ENCODE measurements around the gene MTF2. TPM values are rescaled to one million over a fixed set of nuclear protein-coding genes. Genes with fewer than 3 reads are reported as not detected.

Gene MTF2
- total and polyA plus RNA-seq, 7 experiments from 2014 or later = 35.3 to 77.9 (median 50.4) TPM

DNA sequence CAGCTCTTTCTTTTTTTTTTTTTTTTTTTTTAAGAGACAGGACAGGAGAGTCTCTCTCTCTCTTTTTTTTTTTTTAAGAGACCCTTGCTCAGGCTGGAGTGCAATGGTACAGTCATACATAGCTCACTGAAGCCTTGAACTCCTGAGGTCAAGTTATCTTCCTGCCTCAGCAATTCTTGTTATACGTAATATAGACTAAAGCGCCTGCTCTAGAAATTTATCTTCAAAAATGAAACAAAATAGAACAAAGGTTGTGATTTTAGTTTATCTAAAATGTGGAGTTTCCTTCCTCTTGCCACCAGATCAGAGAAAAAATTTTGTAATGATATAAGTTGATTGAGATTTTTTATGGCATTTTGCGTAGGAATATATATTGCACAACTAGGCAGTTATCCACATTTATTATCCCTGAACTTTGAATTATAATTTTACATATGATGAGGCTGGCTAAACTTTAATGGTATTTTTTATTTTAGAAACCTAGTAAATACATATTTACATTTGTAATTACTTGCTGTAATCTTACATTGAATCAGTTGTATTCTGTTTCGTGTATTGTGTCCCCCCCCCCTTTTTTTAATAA, 44.2 kb downstream of the MTF2 start:
- intact Hi-C loops (cut with micrococcal nuclease) = loop anchor here in 1 of 2 donors (5.0 kb wide), 2 partner anchors 41 to 101 kb away; no protein-coding TSS in a partner anchor
- Histone ChIP-seq H3K9me3 (ENCODE audit: control insufficient read depth in 2 of 3, low read length in 3 of 3) (no peaks in the 10 kb centered on the region), H3K4me1 (ENCODE audit: control insufficient read depth in 2 of 2, insufficient read depth in 2 of 2, low read length in 2 of 2) (no peaks in the 10 kb centered on the region), H3K27me3 (ENCODE audit: control insufficient read depth in 2 of 2, insufficient read depth in 2 of 2, low read length in 2 of 2) (no peaks in the 10 kb centered on the region), H3K4me3 (ENCODE audit: low read length) (no peak overlapping the region), H3K36me3 (ENCODE audit: control insufficient read depth in 2 of 3, insufficient read depth in 3 of 3, low read length in 3 of 3) (peaks cover 8 to 30% (median 13%) of the 10 kb centered on the region in 3 experiments), H3K27ac (ENCODE audit: low read depth, low read length) (no peak overlapping the region)
- Mint-ChIP-seq H3K27me3 (no peaks in the 10 kb centered on the region), H3K9me3 (no peaks in the 10 kb centered on the region), H3K4me1 (peaks cover 2 to 11% (median 6%) of the 10 kb centered on the region in 7 donors), H3K27ac (no peak overlapping the region), H3K36me3 (peaks cover 0 to 17% (median 9%) of the 10 kb centered on the region in 5 donors), H3K4me3 (no peak overlapping the region)
- ChIA-PET POLR2A (interaction anchor here (0.7 kb wide), 1 partner anchor 202 kb away, joined by 3 read pairs; no protein-coding TSS in a partner anchor), CTCF (interaction anchor here (1.4 kb wide), 1 partner anchor 104 kb away, joined by 4 read pairs; no protein-coding TSS in a partner anchor)
- DNase-seq = no peak
- no peak for ATAC-seq

DNA sequence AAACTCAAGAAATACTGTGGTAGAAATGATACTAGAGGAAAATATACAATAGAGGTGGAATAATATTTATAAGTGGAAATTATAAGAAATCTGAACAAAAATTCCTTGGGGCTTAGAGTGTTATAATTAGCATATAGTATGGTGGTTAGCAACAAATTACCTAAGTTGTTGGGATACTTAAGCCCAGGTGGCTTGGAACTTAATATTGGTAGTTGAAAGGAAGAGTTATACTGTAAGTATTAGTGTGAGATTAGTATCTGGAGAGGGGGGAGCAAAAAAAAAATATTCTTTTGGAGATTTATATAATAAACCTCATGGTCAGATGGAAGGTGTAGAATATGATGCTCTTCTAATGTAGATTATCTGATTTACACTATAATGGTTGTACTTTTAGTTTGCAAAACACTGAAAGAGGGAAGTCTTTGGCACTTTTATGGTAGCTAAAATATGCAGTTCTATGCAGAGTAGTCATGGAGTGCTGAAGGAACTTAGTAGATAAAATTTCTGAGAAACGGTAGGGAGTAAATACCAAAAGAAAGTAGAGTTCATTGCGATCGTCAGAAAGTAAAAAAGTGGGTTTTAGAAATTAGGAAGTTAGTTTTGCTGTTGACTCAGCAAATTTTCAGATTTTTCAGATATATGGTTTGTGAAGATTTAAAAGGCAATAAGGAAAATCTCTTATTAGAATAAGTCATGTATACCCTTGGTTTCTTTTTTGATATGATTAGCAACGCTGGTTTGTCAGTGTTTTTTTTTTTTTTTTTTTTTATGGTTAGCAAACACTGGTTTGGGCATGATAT, 45.7 kb downstream of the MTF2 start:
- H3K27me3 Mint-ChIP-seq = no peaks in the 10 kb centered on the region
- no peak for ATAC-seq
- peaks cover 2 to 11% (median 6%) of the 10 kb centered on the region in 7 donors for H3K4me1 Mint-ChIP-seq
- H3K9me3 Mint-ChIP-seq = no peaks in the 10 kb centered on the region
- peaks cover 4 to 23% (median 7%) of the 10 kb centered on the region in 3 experiments for H3K36me3 ChIP-seq (ENCODE audit: control insufficient read depth in 2 of 3, insufficient read depth in 3 of 3, low read length in 3 of 3)
- no peaks in the 10 kb centered on the region for H3K9me3 ChIP-seq (ENCODE audit: control insufficient read depth in 2 of 3, low read length in 3 of 3)
- intact Hi-C loops (cut with micrococcal nuclease) = loop anchor here in 1 of 2 donors (5.0 kb wide), 2 partner anchors 42 to 102 kb away; no protein-coding TSS in a partner anchor
- H3K27me3 ChIP-seq (ENCODE audit: control insufficient read depth in 2 of 2, insufficient read depth in 2 of 2, low read length in 2 of 2) = no peaks in the 10 kb centered on the region
- DNase-seq = no peak
- no peak overlapping the region for H3K4me3 Mint-ChIP-seq
- ChIA-PET CTCF (no interaction called here), POLR2A (no interaction called here)
- H3K27ac ChIP-seq (ENCODE audit: low read depth, low read length) = no peak overlapping the region
- H3K4me3 ChIP-seq (ENCODE audit: low read length) = no peak overlapping the region
- H3K4me1 ChIP-seq (ENCODE audit: control insufficient read depth in 2 of 2, insufficient read depth in 2 of 2, low read length in 2 of 2) = no peaks in the 10 kb centered on the region
- H3K36me3 Mint-ChIP-seq = peaks cover 0 to 17% (median 8%) of the 10 kb centered on the region in 5 donors
- H3K27ac Mint-ChIP-seq = peak overlapping the region in 3 of 9 donors; percentile 18 to 72 (median 30)

DNA sequence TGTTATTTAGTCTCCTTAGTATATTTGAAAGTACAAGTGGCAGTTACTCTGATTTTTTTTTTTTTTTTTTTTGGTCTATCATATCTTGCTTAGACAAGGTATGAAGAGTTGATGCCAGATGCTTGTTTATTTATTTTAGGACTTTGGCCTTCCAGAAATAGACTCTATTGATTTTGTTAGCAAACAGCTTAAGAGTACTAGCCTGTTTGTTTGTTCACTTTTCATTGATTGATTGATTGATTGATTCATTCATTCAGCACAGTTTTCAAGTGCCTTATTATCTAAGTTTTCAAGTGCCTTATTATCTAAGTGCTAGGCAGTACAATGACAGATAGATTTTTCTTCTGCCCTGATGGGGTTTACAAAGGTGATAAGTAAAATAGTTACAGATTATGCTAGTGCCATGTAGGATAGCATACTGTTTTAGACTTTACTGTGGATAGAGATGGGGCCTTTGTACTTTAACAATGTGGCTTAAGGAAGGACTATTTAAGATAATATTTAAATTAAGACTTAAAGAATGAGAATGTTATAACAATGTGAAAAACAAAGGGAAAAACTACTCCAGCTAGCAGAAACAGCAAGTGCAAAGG, 50.5 kb downstream of the MTF2 start:
- Mint-ChIP-seq H3K4me1 (peaks cover 0 to 2% (median 0%) of the 10 kb centered on the region in 7 donors), H3K9me3 (no peaks in the 10 kb centered on the region), H3K36me3 (peaks cover 0 to 8% (median 2%) of the 10 kb centered on the region in 5 donors), H3K27ac (no peak overlapping the region), H3K27me3 (no peaks in the 10 kb centered on the region), H3K4me3 (no peak overlapping the region)
- Histone ChIP-seq H3K9me3 (ENCODE audit: control insufficient read depth in 2 of 3, low read length in 3 of 3) (no peaks in the 10 kb centered on the region), H3K4me1 (ENCODE audit: control insufficient read depth in 2 of 2, insufficient read depth in 2 of 2, low read length in 2 of 2) (no peaks in the 10 kb centered on the region), H3K4me3 (ENCODE audit: low read length) (no peak overlapping the region), H3K27me3 (ENCODE audit: control insufficient read depth in 2 of 2, insufficient read depth in 2 of 2, low read length in 2 of 2) (no peaks in the 10 kb centered on the region), H3K36me3 (ENCODE audit: control insufficient read depth in 2 of 3, insufficient read depth in 3 of 3, low read length in 3 of 3) (peaks cover 6 to 32% (median 8%) of the 10 kb centered on the region in 3 experiments), H3K27ac (ENCODE audit: low read depth, low read length) (no peak overlapping the region)
- no peak for DNase-seq
- intact Hi-C loops (cut with micrococcal nuclease) = no loop called here
- no peak for ATAC-seq
- CTCF ChIA-PET = interaction anchor here (0.6 to 0.7 kb wide), 2 partner anchors 10 to 48 kb away, joined by 3 read pairs; no protein-coding TSS in a partner anchor
- POLR2A ChIA-PET = interaction anchor here (0.6 to 1.1 kb wide), 2 partner anchors 92 to 651 kb away, joined by 3 to 4 read pairs; no protein-coding TSS in a partner anchor

- Mint-ChIP-seq H3K9me3 (no peaks in the 10 kb centered on the region), H3K4me3 (no peak overlapping the region)
Measured at GRCh38 chr1:93132638-93133037, 53.6 kb downstream of the MTF2 start.

DNA sequence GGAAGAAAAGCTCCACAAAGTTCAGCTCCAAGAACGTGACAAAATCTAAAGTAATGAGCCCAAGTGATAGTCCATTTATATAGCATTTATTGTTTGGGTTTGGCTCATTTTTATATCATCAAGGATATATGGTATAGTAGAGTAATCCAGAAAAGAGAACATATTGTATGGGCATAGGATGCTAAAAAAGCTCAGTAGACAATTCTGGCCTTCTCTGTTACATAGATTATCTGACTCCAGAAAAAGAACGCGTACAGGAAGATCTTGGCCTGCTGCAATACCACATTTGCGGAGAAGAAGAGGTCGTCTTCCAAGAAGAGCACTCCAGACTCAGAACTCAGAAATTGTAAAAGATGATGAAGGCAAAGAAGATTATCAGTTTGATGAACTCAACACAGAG, 57.4 kb downstream of the MTF2 start:
- H3K27ac ChIP-seq (ENCODE audit: low read depth, low read length) = no peak overlapping the region
- peak overlapping the region in 4 of 9 donors; percentile 1 to 71 (median 29) for H3K27ac Mint-ChIP-seq

More at GRCh38 chr1:93132638-93133037, 53.6 kb downstream of the MTF2 start:
- no peaks in the 10 kb centered on the region for H3K4me1 Mint-ChIP-seq
- intact Hi-C loops (cut with micrococcal nuclease) = no loop called here
- no peak overlapping the region for H3K27ac Mint-ChIP-seq
- H3K36me3 Mint-ChIP-seq = peaks cover 5 to 17% (median 8%) of the 10 kb centered on the region in 5 donors
- H3K27ac ChIP-seq (ENCODE audit: low read depth, low read length) = no peak overlapping the region
- H3K9me3 ChIP-seq (ENCODE audit: control insufficient read depth in 2 of 3, low read length in 3 of 3) = no peaks in the 10 kb centered on the region
- ChIA-PET POLR2A (interaction anchor here (0.6 to 1.2 kb wide), 2 partner anchors 53 to 318 kb away, joined by 3 to 4 read pairs; partner anchors contain the start of gene MTF2), CTCF (no interaction called here)
- no peak overlapping the region for H3K4me3 ChIP-seq (ENCODE audit: low read length)
- DNase-seq (no peak), ATAC-seq (no peak)
- H3K4me1 ChIP-seq (ENCODE audit: control insufficient read depth in 2 of 2, insufficient read depth in 2 of 2, low read length in 2 of 2) = no peaks in the 10 kb centered on the region
- H3K27me3 Mint-ChIP-seq = no peaks in the 10 kb centered on the region
- H3K27me3 ChIP-seq (ENCODE audit: control insufficient read depth in 2 of 2, insufficient read depth in 2 of 2, low read length in 2 of 2) = no peaks in the 10 kb centered on the region
- peaks cover 0 to 54% (median 7%) of the 10 kb centered on the region in 3 experiments for H3K36me3 ChIP-seq (ENCODE audit: control insufficient read depth in 2 of 3, insufficient read depth in 3 of 3, low read length in 3 of 3)

DNA sequence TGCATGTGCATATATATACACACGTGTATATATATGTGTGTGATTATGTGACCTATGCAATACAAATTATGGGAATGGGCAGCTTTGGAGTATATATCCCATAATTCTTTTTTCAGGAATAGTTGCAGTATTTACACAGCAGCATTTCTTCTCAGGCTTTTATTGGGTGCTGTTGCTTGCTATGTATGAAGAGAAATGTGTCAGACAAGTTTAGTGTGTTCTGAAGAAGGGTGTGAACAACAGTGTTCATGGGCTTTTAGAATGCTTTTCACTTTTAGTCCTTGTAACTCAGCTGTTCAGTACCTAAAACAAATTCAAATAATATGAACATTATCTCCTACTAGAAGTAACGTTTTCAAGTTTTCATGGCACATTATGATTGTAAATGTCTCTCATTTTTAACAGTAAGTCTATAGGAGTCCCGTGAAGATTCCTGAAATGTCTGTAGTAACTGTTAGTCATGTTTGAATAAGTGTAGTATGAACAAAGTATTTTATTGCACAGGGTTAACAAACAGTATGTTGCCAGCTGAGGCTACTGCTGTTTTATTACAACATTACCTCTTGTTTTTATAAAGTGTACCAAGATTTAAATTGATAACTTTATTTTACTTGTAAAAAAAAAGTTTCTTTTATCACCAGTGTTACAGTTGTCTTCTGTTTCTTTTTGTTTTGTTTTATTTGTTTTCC, 58.7 kb downstream of the MTF2 start:
- H3K27me3 Mint-ChIP-seq = no peaks in the 10 kb centered on the region
- no peak overlapping the region for H3K4me3 ChIP-seq (ENCODE audit: low read length)
- peaks cover 4 to 43% (median 4%) of the 10 kb centered on the region in 3 experiments for H3K36me3 ChIP-seq (ENCODE audit: control insufficient read depth in 2 of 3, insufficient read depth in 3 of 3, low read length in 3 of 3)
- no peak overlapping the region for H3K27ac ChIP-seq (ENCODE audit: low read depth, low read length)
- H3K36me3 Mint-ChIP-seq = peaks cover 5 to 22% (median 8%) of the 10 kb centered on the region in 5 donors
- no peaks in the 10 kb centered on the region for H3K9me3 Mint-ChIP-seq
- POLR2A ChIA-PET = no interaction called here
- DNase-seq (no peak), ATAC-seq (no peak)
- peaks cover 0 to 7% (median 4%) of the 10 kb centered on the region in 7 donors for H3K4me1 Mint-ChIP-seq
- H3K4me3 Mint-ChIP-seq = no peak overlapping the region
- no peaks in the 10 kb centered on the region for H3K4me1 ChIP-seq (ENCODE audit: control insufficient read depth in 2 of 2, insufficient read depth in 2 of 2, low read length in 2 of 2)
- intact Hi-C loops (cut with micrococcal nuclease) = no loop called here
- H3K9me3 ChIP-seq (ENCODE audit: control insufficient read depth in 2 of 3, low read length in 3 of 3) = no peaks in the 10 kb centered on the region
- CTCF ChIA-PET = no interaction called here
- peak overlapping the region in 1 of 9 donors; percentile 26 for H3K27ac Mint-ChIP-seq
- H3K27me3 ChIP-seq (ENCODE audit: control insufficient read depth in 2 of 2, insufficient read depth in 2 of 2, low read length in 2 of 2) = no peaks in the 10 kb centered on the region

More for the DNA sequence above, 57.4 kb downstream of the MTF2 start:
- Histone ChIP-seq H3K4me3 (ENCODE audit: low read length) (no peak overlapping the region), H3K4me1 (ENCODE audit: control insufficient read depth in 2 of 2, insufficient read depth in 2 of 2, low read length in 2 of 2) (no peaks in the 10 kb centered on the region), H3K27me3 (ENCODE audit: control insufficient read depth in 2 of 2, insufficient read depth in 2 of 2, low read length in 2 of 2) (no peaks in the 10 kb centered on the region), H3K9me3 (ENCODE audit: control insufficient read depth in 2 of 3, low read length in 3 of 3) (no peaks in the 10 kb centered on the region), H3K36me3 (ENCODE audit: control insufficient read depth in 2 of 3, insufficient read depth in 3 of 3, low read length in 3 of 3) (peaks cover 4 to 43% (median 4%) of the 10 kb centered on the region in 3 experiments)
- Mint-ChIP-seq H3K9me3 (no peaks in the 10 kb centered on the region), H3K27me3 (no peaks in the 10 kb centered on the region), H3K36me3 (peaks cover 5 to 22% (median 8%) of the 10 kb centered on the region in 5 donors), H3K4me1 (peaks cover 0 to 7% (median 4%) of the 10 kb centered on the region in 7 donors), H3K4me3 (no peak overlapping the region)
- intact Hi-C loops (cut with micrococcal nuclease) = no loop called here
- DNase-seq (no peak), ATAC-seq (no peak)
- ChIA-PET POLR2A (no interaction called here), CTCF (no interaction called here)
